ENCODE results near the gene PARD3. TPM values are rescaled to one million over a fixed set of nuclear protein-coding genes. Genes with fewer than 3 reads are reported as not detected.
A peak's percentile ranks its signal among the peaks of the same experiment; 100 is the strongest.

Gene PARD3
- total RNA-seq, 4 donors from 2014 or later, result 27.3 to 65.3 (median 55.6) TPM

DNA sequence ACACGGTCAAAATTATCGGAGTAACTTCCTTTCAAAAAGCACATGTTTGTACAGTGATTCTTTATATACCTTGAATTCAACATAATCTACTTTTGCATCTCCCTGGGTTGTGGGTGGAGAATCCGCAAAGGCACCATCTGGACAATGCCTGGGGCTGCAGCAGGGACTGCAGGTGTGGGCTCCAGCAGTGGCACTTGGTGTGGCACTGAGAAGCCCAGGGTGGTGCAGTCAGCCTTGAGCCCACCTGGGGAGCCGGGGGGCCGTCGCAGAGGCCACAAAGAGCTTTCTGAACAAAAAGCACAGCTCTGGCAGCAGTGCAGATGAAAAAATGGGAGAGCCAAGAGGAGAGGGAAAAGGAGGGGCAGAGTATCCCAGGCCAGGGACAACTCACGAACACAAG is 22.2 kb downstream of the PARD3 start:
- intact Hi-C loops (cut with DNase I; ENCODE audit: low total_unique reads) (no loop called here), in situ Hi-C loops (cut with MboI; ENCODE audit: low pct_ligation_motif_present in 1 of 4, low pct_unique_long_range_greater_than_20kb in 1 of 4, low sequenced_read_pairs in 3 of 4) (no loop called here)
- no peaks in the 10 kb centered on the region for H3K27me3 ChIP-seq
- H3K36me3 ChIP-seq, result no peaks in the 10 kb centered on the region
- no peak overlapping the region for H3K4me3 ChIP-seq
- 61 to 80% methylated on average over 3 to 7 of the region's 7 CpGs for WGBS, 2 donors (ENCODE audit: low coverage in 1 of 2)
- H3K4me1 ChIP-seq, result peaks cover 9 to 41% (median 22%) of the 10 kb centered on the region in 4 donors
- no peak for DNase-seq
- no peak overlapping the region for H3K27ac ChIP-seq
- no peaks in the 10 kb centered on the region for H3K9me3 ChIP-seq
- no peak for TF ChIP-seq EP300 (IDR thresholded peaks at IDR 0.05; ENCODE audit: low read depth)
- TF ChIP-seq, protein P1, sequence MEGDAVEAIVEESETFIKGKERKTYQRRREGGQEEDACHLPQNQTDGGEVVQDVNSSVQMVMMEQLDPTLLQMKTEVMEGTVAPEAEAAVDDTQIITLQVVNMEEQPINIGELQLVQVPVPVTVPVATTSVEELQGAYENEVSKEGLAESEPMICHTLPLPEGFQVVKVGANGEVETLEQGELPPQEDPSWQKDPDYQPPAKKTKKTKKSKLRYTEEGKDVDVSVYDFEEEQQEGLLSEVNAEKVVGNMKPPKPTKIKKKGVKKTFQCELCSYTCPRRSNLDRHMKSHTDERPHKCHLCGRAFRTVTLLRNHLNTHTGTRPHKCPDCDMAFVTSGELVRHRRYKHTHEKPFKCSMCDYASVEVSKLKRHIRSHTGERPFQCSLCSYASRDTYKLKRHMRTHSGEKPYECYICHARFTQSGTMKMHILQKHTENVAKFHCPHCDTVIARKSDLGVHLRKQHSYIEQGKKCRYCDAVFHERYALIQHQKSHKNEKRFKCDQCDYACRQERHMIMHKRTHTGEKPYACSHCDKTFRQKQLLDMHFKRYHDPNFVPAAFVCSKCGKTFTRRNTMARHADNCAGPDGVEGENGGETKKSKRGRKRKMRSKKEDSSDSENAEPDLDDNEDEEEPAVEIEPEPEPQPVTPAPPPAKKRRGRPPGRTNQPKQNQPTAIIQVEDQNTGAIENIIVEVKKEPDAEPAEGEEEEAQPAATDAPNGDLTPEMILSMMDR (IDR thresholded peaks at IDR 0.05), result no peak
- TF ChIP-seq POLR2AphosphoS5 (IDR thresholded peaks at IDR 0.05), result no peak
- TF ChIP-seq POLR2A (IDR thresholded peaks at IDR 0.05), result no peak

DNA sequence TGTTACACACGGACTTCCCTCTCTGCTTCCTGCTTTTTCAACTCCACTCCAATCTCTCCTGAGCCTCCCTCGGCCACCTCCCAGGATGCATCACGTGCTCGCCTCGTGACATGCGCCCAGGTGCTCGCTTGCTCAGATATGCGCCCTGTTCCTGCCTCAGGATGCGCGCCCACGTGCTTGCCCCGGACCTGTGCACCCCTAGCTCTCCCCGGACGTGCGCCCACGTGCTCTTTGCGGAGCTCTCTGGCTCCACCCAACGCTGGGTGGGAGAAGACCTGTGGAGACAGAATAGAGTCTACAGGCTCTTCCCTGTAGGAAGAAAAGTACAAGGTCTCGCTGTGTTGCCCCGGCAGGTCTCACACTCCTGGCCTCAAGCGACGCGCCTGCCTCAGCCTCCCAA is 23.1 kb downstream of the PARD3 start:
- TF ChIP-seq POLR2A (IDR thresholded peaks at IDR 0.05) (no peak), POLR2AphosphoS5 (IDR thresholded peaks at IDR 0.05) (no peak), EP300 (IDR thresholded peaks at IDR 0.05; ENCODE audit: low read depth) (no peak)
- TF ChIP-seq, protein P1 (IDR thresholded peaks at IDR 0.05), result no peak
- Histone ChIP-seq H3K4me3 (no peak overlapping the region), H3K4me1 (peaks cover 9 to 41% (median 22%) of the 10 kb centered on the region in 4 donors), H3K9me3 (no peaks in the 10 kb centered on the region), H3K36me3 (no peaks in the 10 kb centered on the region), H3K27me3 (no peaks in the 10 kb centered on the region), H3K27ac (no peak overlapping the region)
- no peak for DNase-seq
- in situ Hi-C loops (cut with MboI; ENCODE audit: low pct_ligation_motif_present in 1 of 4, low pct_unique_long_range_greater_than_20kb in 1 of 4, low sequenced_read_pairs in 3 of 4), result no loop called here
- WGBS, 2 donors (ENCODE audit: low coverage in 1 of 2), result 88 to 90% methylated on average over 5 to 23 of the region's 23 CpGs
- intact Hi-C loops (cut with DNase I; ENCODE audit: low total_unique reads), result no loop called here

DNA sequence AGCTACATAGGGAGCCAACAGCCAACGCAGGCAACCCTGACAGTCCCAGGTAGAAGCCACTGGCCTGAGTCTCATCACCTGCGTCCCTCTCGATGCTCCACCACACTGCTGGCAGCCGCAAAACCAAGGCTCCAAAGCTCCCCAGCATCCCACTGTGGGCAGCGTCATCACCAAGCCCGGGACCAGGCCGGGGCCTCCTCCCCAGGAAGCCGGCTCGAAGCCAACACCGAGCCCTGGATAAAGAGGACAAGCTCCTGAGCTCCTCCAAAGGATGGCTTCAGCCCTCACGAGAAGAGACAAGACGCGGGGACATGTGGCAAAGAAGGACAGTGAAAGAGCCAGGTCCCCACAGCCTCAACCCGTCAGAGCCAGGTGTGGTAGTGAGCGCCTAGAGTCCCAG is 23.9 kb downstream of the PARD3 start:
- 94% methylated on average over 15 of the region's 15 CpGs; no CpG with 5 or more reads in 1 of the 2 donors for WGBS, 2 donors (ENCODE audit: low coverage in 1 of 2)
- TF ChIP-seq POLR2A (IDR thresholded peaks at IDR 0.05) (no peak), POLR2AphosphoS5 (IDR thresholded peaks at IDR 0.05) (no peak), EP300 (IDR thresholded peaks at IDR 0.05; ENCODE audit: low read depth) (no peak)
- TF ChIP-seq, protein P1 (IDR thresholded peaks at IDR 0.05), result no peak
- no peak for DNase-seq
- no peak overlapping the region for H3K27ac ChIP-seq
- H3K4me1 ChIP-seq, result peaks cover 9 to 41% (median 22%) of the 10 kb centered on the region in 4 donors
- intact Hi-C loops (cut with DNase I; ENCODE audit: low total_unique reads), result no loop called here
- H3K9me3 ChIP-seq, result no peaks in the 10 kb centered on the region
- in situ Hi-C loops (cut with MboI; ENCODE audit: low pct_ligation_motif_present in 1 of 4, low pct_unique_long_range_greater_than_20kb in 1 of 4, low sequenced_read_pairs in 3 of 4), result no loop called here
- H3K36me3 ChIP-seq, result no peaks in the 10 kb centered on the region
- no peak overlapping the region for H3K4me3 ChIP-seq
- H3K27me3 ChIP-seq, result no peaks in the 10 kb centered on the region

DNA sequence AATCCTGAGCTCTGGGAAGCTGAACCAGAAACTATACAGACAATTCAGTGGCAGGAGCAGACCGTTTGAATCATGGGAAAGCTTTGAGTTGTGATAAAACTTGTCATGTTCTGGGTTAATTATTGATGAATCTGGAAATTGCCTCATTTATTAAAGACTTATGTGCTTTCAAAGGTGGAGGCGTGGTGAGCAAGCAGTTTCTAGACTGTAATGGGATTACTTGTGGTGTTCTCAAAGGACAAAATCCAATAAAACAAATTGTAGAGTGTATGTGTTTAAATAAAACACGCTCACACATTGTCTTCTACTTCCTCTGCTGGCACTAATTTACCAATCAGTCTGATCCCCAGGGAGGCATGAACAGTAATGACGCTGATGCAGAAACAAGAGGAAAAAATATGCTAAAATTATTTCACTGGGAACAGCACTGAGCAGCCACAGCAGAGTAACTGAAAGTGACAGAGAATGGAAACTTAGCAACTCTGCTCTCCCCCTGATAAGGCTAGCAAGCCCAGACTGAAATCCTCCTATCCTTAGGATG is 25.1 kb downstream of the PARD3 start:
- intact Hi-C loops (cut with DNase I; ENCODE audit: low total_unique reads) (no loop called here), in situ Hi-C loops (cut with MboI; ENCODE audit: low pct_ligation_motif_present in 1 of 4, low pct_unique_long_range_greater_than_20kb in 1 of 4, low sequenced_read_pairs in 3 of 4) (no loop called here)
- 19 to 22% methylated on average over 4 of the region's 4 CpGs for WGBS, 2 donors (ENCODE audit: low coverage in 1 of 2)
- peak overlapping the region; percentile 9 to 70 (median 38) for H3K27ac ChIP-seq
- TF ChIP-seq POLR2A (IDR thresholded peaks at IDR 0.05), result no peak
- TF ChIP-seq POLR2AphosphoS5 (IDR thresholded peaks at IDR 0.05), result no peak
- TF ChIP-seq, protein P1 (IDR thresholded peaks at IDR 0.05), result no peak
- TF ChIP-seq EP300 (IDR thresholded peaks at IDR 0.05; ENCODE audit: low read depth), result no peak
- H3K36me3 ChIP-seq, result no peaks in the 10 kb centered on the region
- H3K27me3 ChIP-seq, result no peaks in the 10 kb centered on the region
- H3K4me1 ChIP-seq, result peaks cover 9 to 38% (median 24%) of the 10 kb centered on the region in 4 donors
- H3K4me3 ChIP-seq, result no peak overlapping the region
- H3K9me3 ChIP-seq, result no peaks in the 10 kb centered on the region
- DNase-seq, result no peak
